K562 (cell line): ENCODE data around the gene USP27X. TPM values are rescaled to one million over a fixed set of nuclear protein-coding genes. Genes with fewer than 3 reads are reported as not detected.

ENCODE experiments used
- IRF2 ChIP-seq: sonication (generic); formaldehyde crosslinking; IDR thresholded peaks from 2 replicates; pipeline ENCODE4 v1.8.1; 2022; ENCODE audit warnings: mild to moderate bottlenecking, missing genetic modification reagents
- MCM5 ChIP-seq: fragments of 450-650 bp; IDR thresholded peaks from 2 replicates; pipeline ENCODE4 v1.6.1; 2016; ENCODE audit warnings: low read depth
- PHB ChIP-seq: fragments of 250-450 bp; sonication (Bioruptor Pico); IDR thresholded peaks from 2 replicates; pipeline ENCODE4 v1.5.0; 2021
- TCF3 ChIP-seq: sonication (generic); formaldehyde crosslinking; IDR thresholded peaks from 2 replicates; pipeline ENCODE4 v1.4.0; 2020; ENCODE audit warnings: mild to moderate bottlenecking, missing genetic modification reagents
- ZNF695 ChIP-seq: fragments of 450-650 bp; formaldehyde crosslinking; IDR thresholded peaks from 2 replicates; pipeline ENCODE4 v1.4.0; 2020; ENCODE audit warnings: mild to moderate bottlenecking, moderate library complexity
- polyA plus RNA-seq, 8 experiments: library from polyadenylated mRNA; depleted of rRNA in 4 of 8; stranded (reverse) in 5 of 8; unstranded in 3 of 8; fragments of >200 nt; fragmentation: Nextera tagmentation in 2 of 8; fragmentation: Illumina TruSeq in 1 of 8; extraction: Ambion mirVana in 2 of 8; extraction: Trizol in 1 of 8; gene quantifications; 2 replicates each; pipeline versions ENCODE4 v1.2.1 to v1.2.3, GENCODE V29; 2011 to 2014; ENCODE audit warnings: inconsistent platforms in 1 of 8, missing spikeins in 1 of 8
- total RNA-seq, 7 experiments: library from RNA; depleted of rRNA in 6 of 7; stranded (reverse); fragments of >200 nt in 6 of 7; fragmentation: Illumina TruSeq in 2 of 7; extraction: Trizol in 2 of 7; gene quantifications; 2 replicates each; pipeline versions ENCODE4 v1.2.1 to v1.2.3, GENCODE V29; 2011 to 2021; ENCODE audit warnings: low replicate concordance in 1 of 7
- TF ChIP-seq, protein P1 (sequence below): sonication (generic); formaldehyde crosslinking; IDR thresholded peaks from 2 replicates; pipeline ENCODE4 v1.4.0; 2020; ENCODE audit warnings: mild to moderate bottlenecking, missing genetic modification reagents
- TF ChIP-seq, protein P2 (sequence below): fragments of 450-650 bp; IDR thresholded peaks from 2 replicates; pipeline ENCODE4 v1.6.1; 2017; ENCODE audit warnings: antibody characterized with exemption

Gene USP27X
- total and polyA plus RNA-seq, 9 of the 15 experiments (the other 6 are each of a cell fraction or from before 2014, with no cell fraction given) = 0.15 to 4.7 (median 1.6) TPM

DNA sequence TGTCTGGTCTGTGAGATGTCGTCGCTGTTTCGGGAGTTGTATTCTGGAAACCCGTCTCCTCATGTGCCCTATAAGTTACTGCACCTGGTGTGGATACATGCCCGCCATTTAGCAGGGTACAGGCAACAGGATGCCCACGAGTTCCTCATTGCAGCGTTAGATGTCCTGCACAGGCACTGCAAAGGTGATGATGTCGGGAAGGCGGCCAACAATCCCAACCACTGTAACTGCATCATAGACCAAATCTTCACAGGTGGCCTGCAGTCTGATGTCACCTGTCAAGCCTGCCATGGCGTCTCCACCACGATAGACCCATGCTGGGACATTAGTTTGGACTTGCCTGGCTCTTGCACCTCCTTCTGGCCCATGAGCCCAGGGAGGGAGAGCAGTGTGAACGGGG lies 1.4 kb downstream of the USP27X start (continued):
- TF ChIP-seq, protein P1, sequence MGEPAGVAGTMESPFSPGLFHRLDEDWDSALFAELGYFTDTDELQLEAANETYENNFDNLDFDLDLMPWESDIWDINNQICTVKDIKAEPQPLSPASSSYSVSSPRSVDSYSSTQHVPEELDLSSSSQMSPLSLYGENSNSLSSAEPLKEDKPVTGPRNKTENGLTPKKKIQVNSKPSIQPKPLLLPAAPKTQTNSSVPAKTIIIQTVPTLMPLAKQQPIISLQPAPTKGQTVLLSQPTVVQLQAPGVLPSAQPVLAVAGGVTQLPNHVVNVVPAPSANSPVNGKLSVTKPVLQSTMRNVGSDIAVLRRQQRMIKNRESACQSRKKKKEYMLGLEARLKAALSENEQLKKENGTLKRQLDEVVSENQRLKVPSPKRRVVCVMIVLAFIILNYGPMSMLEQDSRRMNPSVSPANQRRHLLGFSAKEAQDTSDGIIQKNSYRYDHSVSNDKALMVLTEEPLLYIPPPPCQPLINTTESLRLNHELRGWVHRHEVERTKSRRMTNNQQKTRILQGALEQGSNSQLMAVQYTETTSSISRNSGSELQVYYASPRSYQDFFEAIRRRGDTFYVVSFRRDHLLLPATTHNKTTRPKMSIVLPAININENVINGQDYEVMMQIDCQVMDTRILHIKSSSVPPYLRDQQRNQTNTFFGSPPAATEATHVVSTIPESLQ (CRISPR knock-in tag) = no peak
- TF ChIP-seq TCF3 (CRISPR knock-in tag) (no peak), ZNF695 (no peak), IRF2 (CRISPR knock-in tag) (no peak), PHB (CRISPR knock-in tag) (no peak), MCM5 (no peak)
- TF ChIP-seq, protein P2, sequence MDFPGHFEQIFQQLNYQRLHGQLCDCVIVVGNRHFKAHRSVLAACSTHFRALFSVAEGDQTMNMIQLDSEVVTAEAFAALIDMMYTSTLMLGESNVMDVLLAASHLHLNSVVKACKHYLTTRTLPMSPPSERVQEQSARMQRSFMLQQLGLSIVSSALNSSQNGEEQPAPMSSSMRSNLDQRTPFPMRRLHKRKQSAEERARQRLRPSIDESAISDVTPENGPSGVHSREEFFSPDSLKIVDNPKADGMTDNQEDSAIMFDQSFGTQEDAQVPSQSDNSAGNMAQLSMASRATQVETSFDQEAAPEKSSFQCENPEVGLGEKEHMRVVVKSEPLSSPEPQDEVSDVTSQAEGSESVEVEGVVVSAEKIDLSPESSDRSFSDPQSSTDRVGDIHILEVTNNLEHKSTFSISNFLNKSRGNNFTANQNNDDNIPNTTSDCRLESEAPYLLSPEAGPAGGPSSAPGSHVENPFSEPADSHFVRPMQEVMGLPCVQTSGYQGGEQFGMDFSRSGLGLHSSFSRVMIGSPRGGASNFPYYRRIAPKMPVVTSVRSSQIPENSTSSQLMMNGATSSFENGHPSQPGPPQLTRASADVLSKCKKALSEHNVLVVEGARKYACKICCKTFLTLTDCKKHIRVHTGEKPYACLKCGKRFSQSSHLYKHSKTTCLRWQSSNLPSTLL = no peak
